PC-9 (cell line): ENCODE measurements around the gene ZC3HAV1.

Experiments
- EZH2 ChIP-seq: fragments of 200-600 bp; sonication (generic); IDR thresholded peaks from 2 replicates; pipeline ENCODE4 v1.8.0; 2017; ENCODE audit warnings: antibody characterized with exemption, low read depth
- TF ChIP-seq, protein P1 (sequence below): fragments of 200-600 bp; sonication (generic); conservative IDR thresholded peaks from 2 replicates; pipeline ENCODE4 v1.6.1; 2017; ENCODE audit warnings: mixed run types, antibody characterized with exemption, mild to moderate bottlenecking, moderate library complexity

DNA sequence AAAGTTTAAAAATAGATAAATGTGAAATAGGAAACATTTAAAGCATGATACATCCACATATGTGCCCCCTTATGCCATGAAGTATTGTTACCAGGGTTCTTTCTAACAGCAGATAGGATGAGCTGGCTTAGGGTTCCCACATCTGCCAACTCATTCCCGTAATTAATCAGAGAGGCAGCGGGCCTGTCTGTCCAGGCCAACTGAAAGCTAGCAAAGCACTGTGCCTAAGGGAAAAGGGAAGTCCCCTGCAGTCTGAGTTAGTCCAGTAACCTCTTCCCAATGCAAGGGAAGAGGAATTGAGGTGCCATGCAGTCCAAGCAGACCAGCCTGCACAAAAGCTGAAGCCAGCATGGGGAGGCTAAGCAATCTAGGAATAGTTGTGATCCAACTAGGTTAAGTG, 55.4 kb downstream of the ZC3HAV1 start:
- TF ChIP-seq, protein P1, sequence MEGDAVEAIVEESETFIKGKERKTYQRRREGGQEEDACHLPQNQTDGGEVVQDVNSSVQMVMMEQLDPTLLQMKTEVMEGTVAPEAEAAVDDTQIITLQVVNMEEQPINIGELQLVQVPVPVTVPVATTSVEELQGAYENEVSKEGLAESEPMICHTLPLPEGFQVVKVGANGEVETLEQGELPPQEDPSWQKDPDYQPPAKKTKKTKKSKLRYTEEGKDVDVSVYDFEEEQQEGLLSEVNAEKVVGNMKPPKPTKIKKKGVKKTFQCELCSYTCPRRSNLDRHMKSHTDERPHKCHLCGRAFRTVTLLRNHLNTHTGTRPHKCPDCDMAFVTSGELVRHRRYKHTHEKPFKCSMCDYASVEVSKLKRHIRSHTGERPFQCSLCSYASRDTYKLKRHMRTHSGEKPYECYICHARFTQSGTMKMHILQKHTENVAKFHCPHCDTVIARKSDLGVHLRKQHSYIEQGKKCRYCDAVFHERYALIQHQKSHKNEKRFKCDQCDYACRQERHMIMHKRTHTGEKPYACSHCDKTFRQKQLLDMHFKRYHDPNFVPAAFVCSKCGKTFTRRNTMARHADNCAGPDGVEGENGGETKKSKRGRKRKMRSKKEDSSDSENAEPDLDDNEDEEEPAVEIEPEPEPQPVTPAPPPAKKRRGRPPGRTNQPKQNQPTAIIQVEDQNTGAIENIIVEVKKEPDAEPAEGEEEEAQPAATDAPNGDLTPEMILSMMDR: no peak
- no peak for TF ChIP-seq EZH2
